COLO668 (cell line): ENCODE data around the gene S100A10.

Experiments used
- DNase-seq: peaks from one replicate; lab custom pipeline; 2025; ENCODE audit not compliant: unreplicated experiment; lab: John Stamatoyannopoulos, UW

S100A10 gene

GRCh38 chr1:151993734-151994496, at the start of gene S100A10:
Gene S100A10 (minus strand): TSS chr1:151993859. CDS start chr1:151986230, 7,629 bp downstream.
- peak; percentile 33 for DNase-seq

GRCh38 chr1:152042030-152042429, 48.4 kb upstream of the S100A10 start:
- no peak for DNase-seq

GRCh38 chr1:152039886-152040285, 46.2 kb upstream of the S100A10 start:
- DNase-seq, result no peak

GRCh38 chr1:152039461-152039860, 45.8 kb upstream of the S100A10 start:
- DNase-seq, result no peak

- DNase-seq, result no peak
Measured at GRCh38 chr1:152038871-152039270, 45.2 kb upstream of the S100A10 start.

- DNase-seq, result peak; percentile 22
Measured at GRCh38 chr1:152036267-152037216, 42.9 kb upstream of the S100A10 start, which contains the start of gene S100A11. Gene S100A11 (minus strand): TSS chr1:152037004. CDS start chr1:152036915, 89 bp downstream.

- no peak for DNase-seq
Measured at GRCh38 chr1:152035539-152036266, 42.0 kb upstream of the S100A10 start.

GRCh38 chr1:152034654-152035538, 41.2 kb upstream of the S100A10 start:
- peak; percentile 16 for DNase-seq

GRCh38 chr1:152034324-152034653, 40.6 kb upstream of the S100A10 start:
- DNase-seq, result no peak

- DNase-seq, result no peak
Measured at GRCh38 chr1:152029929-152030211, 36.2 kb upstream of the S100A10 start.

- DNase-seq, result no peak
Measured at GRCh38 chr1:152029144-152029928, 35.7 kb upstream of the S100A10 start.

GRCh38 chr1:152026895-152027294, 33.2 kb upstream of the S100A10 start:
- no peak for DNase-seq

- no peak for DNase-seq
Measured at GRCh38 chr1:152024223-152024622, 30.6 kb upstream of the S100A10 start.

- DNase-seq, result no peak
Measured at GRCh38 chr1:152023221-152023620, 29.6 kb upstream of the S100A10 start.

- DNase-seq, result no peak
Measured at GRCh38 chr1:152022474-152022873, 28.8 kb upstream of the S100A10 start.

- DNase-seq, result no peak
Measured at GRCh38 chr1:152021569-152021968, 27.9 kb upstream of the S100A10 start.

GRCh38 chr1:152020849-152021248, 27.2 kb upstream of the S100A10 start:
- DNase-seq, result no peak

- DNase-seq, result no peak
Measured at GRCh38 chr1:152018537-152018936, 24.9 kb upstream of the S100A10 start.

GRCh38 chr1:152015766-152016165, 22.1 kb upstream of the S100A10 start:
- no peak for DNase-seq

- no peak for DNase-seq
Measured at GRCh38 chr1:152014943-152015342, 21.3 kb upstream of the S100A10 start.
